Kidney (tissue), 14 donors: ENCODE measurements around the gene LCK. TPM values are rescaled to one million over a fixed set of nuclear protein-coding genes. Genes with fewer than 3 reads are reported as not detected.

Experiments used
- DNase-seq, 5 donors: peaks; one replicate each; pipeline ENCODE4 v3.0.0-alpha.2; 2013 to 2020
- FAIRE-seq: peaks from 2 replicates; lab custom pipeline; 2012; peaks lifted over from hg19 to GRCh38; lab: Jason Lieb, UNC
- H3K27ac ChIP-seq, 2 donors: one replicate each; pipeline ENCODE4 v1.7.0; 2013; ENCODE audit warnings: low read depth in 2 of 2, low read length in 2 of 2, inconsistent platforms in 1 of 2
- H3K27me3 ChIP-seq: one replicate; pipeline ENCODE4 v1.7.1; 2013; ENCODE audit warnings: low read length, inconsistent platforms; ENCODE audit not compliant: control insufficient read depth, insufficient read depth
- H3K36me3 ChIP-seq, 3 donors: one replicate each; pipeline versions ENCODE4 v1.7.0 to v1.7.1; 2013; ENCODE audit warnings: low read length in 3 of 3, control low read depth in 1 of 3, inconsistent platforms in 1 of 3; ENCODE audit not compliant: insufficient read depth in 3 of 3, control insufficient read depth in 2 of 3
- H3K4me1 ChIP-seq, 3 donors: one replicate each; pipeline versions ENCODE4 v1.7.0 to v1.7.1; 2013; ENCODE audit warnings: low read length in 3 of 3, inconsistent platforms in 1 of 3, low read depth in 1 of 3; ENCODE audit not compliant: control insufficient read depth in 2 of 3, insufficient read depth in 2 of 3
- H3K4me3 ChIP-seq, 3 donors: one replicate each; pipeline versions ENCODE4 v1.7.0 to v1.8.1; 2013; ENCODE audit warnings: low read length in 3 of 3, control low read depth in 1 of 3, inconsistent platforms in 1 of 3
- H3K9ac ChIP-seq, 3 donors: one replicate each; pipeline versions ENCODE4 v1.7.0 to v1.7.1; 2013; ENCODE audit warnings: low read length in 3 of 3, control low read depth in 1 of 3, inconsistent platforms in 1 of 3
- H3K9me3 ChIP-seq, 3 donors: one replicate each; pipeline versions ENCODE4 v1.7.0 to v1.7.1; 2013; ENCODE audit warnings: low read length in 3 of 3, control low read depth in 1 of 3, inconsistent platforms in 1 of 3; ENCODE audit not compliant: control insufficient read depth in 2 of 3, insufficient read depth in 1 of 3
- intact Hi-C: fragments of 100-400 bp; cut with DNase I; formaldehyde crosslinking; loops from one replicate; pipeline ENCODE4 v1.11.1; 2022
- polyA plus RNA-seq: library from polyadenylated mRNA; stranded (reverse); fragments of 350-450 nt; fragmentation: Illumina TruSeq; extraction: RNeasy Lipid Tissue Mini Kit (QIAGEN cat#74804); gene quantifications from one replicate; pipeline ENCODE4 v1.2.3, GENCODE V29; 2014; ENCODE audit warnings: low read depth, low replicate concordance; ENCODE audit not compliant: insufficient read depth
- total RNA-seq: library from RNA; stranded (reverse); fragmentation: NEBNext Ultra II Directional; extraction: Animal tissue kit (Norgen Biotek cat#: 25700); gene quantifications from one replicate; pipeline ENCODE4 v1.2.1, GENCODE V29; 2021
- TF ChIP-seq, protein P1 (sequence below): IDR thresholded peaks from 3 replicates; pipeline ENCODE4 v1.5.1; 2012; ENCODE audit warnings: mild to moderate bottlenecking, moderate library complexity, borderline replicate concordance; ENCODE audit not compliant: insufficient read depth; ENCODE audit errors: extremely low read depth
- donor health status: control.
- donor health status: control.
- donor health status: control.
- donor health status: control.
- donor health status: control.
- donor health status: DM: yes; HTN: yes; CAD: no.
- donor health status: Normal renal cell carcinoma (clear cell type).

LCK gene
- total and polyA plus RNA-seq, 2 donors from 2014 or later = 0.99 to 10.3 TPM

DNA sequence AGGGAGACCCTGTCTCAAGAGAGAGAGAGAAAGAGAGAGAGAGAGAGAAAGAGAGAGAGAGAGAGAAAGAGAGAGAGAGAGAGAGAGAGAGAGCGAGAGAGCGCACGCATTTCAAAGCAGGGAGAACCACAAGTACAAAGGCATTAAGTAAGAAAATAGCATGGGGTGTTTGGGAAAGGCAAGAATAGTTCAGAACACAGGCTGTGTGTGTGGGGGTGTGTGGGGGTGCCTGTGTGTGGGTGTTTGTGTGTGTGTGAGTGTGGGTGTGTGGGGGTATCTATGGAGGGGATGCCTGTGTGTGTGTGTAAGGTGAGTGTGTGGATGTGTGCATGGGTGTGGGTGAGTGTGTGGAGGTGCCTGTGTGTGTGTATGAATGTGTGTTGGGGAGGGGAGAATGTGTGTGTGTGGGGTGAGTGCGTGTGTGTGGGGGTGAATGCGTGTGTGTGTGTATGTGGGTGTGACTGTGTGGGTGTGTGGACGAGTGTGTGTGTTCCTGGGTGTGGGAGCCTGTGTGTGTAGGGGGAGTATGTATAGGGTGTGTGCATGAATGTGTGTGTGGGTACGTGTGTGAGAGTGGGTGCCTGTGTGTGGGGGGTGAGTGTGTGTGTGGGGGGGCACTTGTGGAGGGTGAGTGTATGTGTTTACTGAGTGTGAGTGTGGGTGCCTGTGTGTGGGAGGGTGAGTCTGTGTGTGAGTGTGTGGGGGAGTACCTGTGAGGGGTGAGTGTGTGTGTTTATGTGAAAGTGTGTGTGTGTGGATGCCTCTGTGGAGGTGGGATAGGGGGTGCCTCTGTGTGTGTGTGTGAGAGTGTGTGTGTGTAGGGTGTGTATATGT is 21.7 kb downstream of the LCK start:
- H3K9ac ChIP-seq = no peak overlapping the region
- no peaks in the 10 kb centered on the region for H3K36me3 ChIP-seq
- H3K9me3 ChIP-seq = peaks cover 0 to 2% (median 0%) of the 10 kb centered on the region in 3 donors
- DNase-seq (no peak), FAIRE-seq (no peak)
- no peak overlapping the region for H3K27ac ChIP-seq
- TF ChIP-seq, protein P1, sequence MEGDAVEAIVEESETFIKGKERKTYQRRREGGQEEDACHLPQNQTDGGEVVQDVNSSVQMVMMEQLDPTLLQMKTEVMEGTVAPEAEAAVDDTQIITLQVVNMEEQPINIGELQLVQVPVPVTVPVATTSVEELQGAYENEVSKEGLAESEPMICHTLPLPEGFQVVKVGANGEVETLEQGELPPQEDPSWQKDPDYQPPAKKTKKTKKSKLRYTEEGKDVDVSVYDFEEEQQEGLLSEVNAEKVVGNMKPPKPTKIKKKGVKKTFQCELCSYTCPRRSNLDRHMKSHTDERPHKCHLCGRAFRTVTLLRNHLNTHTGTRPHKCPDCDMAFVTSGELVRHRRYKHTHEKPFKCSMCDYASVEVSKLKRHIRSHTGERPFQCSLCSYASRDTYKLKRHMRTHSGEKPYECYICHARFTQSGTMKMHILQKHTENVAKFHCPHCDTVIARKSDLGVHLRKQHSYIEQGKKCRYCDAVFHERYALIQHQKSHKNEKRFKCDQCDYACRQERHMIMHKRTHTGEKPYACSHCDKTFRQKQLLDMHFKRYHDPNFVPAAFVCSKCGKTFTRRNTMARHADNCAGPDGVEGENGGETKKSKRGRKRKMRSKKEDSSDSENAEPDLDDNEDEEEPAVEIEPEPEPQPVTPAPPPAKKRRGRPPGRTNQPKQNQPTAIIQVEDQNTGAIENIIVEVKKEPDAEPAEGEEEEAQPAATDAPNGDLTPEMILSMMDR = no peak
- H3K4me1 ChIP-seq = peaks cover 0 to 4% (median 2%) of the 10 kb centered on the region in 3 donors
- intact Hi-C loops = no loop called here
- H3K27me3 ChIP-seq = peaks cover 3% of the 10 kb centered on the region
- H3K4me3 ChIP-seq = no peak overlapping the region

DNA sequence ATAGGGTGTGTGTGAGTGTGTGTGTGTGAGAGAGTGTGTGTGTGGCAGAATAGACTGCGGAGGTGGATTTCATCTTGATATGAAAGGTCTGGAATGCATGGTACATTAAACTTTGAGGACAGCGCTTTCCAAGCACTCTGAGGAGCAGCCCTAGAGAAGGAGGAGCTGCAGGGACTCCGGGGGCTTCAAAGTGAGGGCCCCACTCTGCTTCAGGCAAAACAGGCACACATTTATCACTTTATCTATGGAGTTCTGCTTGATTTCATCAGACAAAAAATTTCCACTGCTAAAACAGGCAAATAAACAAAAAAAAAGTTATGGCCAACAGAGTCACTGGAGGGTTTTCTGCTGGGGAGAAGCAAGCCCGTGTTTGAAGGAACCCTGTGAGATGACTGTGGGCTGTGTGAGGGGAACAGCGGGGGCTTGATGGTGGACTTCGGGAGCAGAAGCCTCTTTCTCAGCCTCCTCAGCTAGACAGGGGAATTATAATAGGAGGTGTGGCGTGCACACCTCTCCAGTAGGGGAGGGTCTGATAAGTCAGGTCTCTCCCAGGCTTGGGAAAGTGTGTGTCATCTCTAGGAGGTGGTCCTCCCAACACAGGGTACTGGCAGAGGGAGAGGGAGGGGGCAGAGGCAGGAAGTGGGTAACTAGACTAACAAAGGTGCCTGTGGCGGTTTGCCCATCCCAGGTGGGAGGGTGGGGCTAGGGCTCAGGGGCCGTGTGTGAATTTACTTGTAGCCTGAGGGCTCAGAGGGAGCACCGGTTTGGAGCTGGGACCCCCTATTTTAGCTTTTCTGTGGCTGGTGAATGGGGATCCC is 22.5 kb downstream of the LCK start:
- FAIRE-seq (no peak), DNase-seq (peak in 4 of 5 donors; percentile 56 to 75 (median 67))
- intact Hi-C loops = no loop called here
- Histone ChIP-seq H3K27ac (no peak overlapping the region), H3K4me3 (no peak overlapping the region), H3K9me3 (peaks cover 0 to 2% (median 0%) of the 10 kb centered on the region in 3 donors), H3K4me1 (peaks cover 0 to 4% (median 2%) of the 10 kb centered on the region in 3 donors), H3K9ac (no peak overlapping the region), H3K36me3 (no peaks in the 10 kb centered on the region), H3K27me3 (peaks cover 3% of the 10 kb centered on the region)
- TF ChIP-seq, protein P1 = no peak

DNA sequence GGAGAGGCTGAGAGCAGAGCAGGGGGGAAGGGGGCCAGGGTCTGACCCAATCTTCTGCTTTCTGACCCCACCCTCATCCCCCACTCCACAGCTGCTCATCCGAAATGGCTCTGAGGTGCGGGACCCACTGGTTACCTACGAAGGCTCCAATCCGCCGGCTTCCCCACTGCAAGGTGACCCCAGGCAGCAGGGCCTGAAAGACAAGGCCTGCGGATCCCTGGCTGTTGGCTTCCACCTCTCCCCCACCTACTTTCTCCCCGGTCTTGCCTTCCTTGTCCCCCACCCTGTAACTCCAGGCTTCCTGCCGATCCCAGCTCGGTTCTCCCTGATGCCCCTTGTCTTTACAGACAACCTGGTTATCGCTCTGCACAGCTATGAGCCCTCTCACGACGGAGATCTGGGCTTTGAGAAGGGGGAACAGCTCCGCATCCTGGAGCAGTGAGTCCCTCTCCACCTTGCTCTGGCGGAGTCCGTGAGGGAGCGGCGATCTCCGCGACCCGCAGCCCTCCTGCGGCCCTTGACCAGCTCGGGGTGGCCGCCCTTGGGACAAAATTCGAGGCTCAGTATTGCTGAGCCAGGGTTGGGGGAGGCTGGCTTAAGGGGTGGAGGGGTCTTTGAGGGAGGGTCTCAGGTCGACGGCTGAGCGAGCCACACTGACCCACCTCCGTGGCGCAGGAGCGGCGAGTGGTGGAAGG is 23.7 kb downstream of the LCK start:
- intact Hi-C loops = no loop called here
- peaks cover 0 to 4% (median 2%) of the 10 kb centered on the region in 3 donors for H3K4me1 ChIP-seq
- peaks cover 3% of the 10 kb centered on the region for H3K27me3 ChIP-seq
- no peak overlapping the region for H3K27ac ChIP-seq
- DNase-seq = no peak
- peaks cover 0 to 2% (median 0%) of the 10 kb centered on the region in 3 donors for H3K9me3 ChIP-seq
- TF ChIP-seq, protein P1 = no peak
- no peaks in the 10 kb centered on the region for H3K36me3 ChIP-seq
- H3K9ac ChIP-seq = no peak overlapping the region
- FAIRE-seq = no peak
- no peak overlapping the region for H3K4me3 ChIP-seq
